Measurements from ENCODE around the gene SIVA1.
"Not testable (repeated sequence)": the region's sequence is repeated elsewhere in the genome, so short reads cannot be mapped to it uniquely, and the experiment has no call there.

SIVA1 gene

DNA sequence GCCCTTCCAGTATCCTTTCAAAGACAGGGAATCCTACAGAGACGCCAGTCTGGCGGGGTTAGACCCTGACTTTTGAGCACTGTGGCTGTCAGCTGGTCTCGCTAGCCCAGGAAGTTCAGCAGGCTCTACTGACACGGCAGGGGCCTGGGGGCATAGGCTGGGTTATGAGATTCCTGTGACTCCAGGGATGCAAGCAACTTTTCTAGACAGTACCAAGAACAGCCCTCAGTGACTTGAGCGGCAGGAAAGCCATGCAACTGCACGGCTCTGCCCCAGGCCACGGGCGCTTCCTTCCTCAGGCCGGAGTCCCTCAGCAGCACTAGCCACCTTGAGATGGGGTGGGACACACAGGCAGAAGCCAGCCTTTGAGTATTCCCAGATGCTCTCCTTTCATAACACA lies 5.1 kb upstream of the SIVA1 start:
- DNase-seq (ENCODE audit: low read depth) = no peak
- TF ChIP-seq, protein P1, sequence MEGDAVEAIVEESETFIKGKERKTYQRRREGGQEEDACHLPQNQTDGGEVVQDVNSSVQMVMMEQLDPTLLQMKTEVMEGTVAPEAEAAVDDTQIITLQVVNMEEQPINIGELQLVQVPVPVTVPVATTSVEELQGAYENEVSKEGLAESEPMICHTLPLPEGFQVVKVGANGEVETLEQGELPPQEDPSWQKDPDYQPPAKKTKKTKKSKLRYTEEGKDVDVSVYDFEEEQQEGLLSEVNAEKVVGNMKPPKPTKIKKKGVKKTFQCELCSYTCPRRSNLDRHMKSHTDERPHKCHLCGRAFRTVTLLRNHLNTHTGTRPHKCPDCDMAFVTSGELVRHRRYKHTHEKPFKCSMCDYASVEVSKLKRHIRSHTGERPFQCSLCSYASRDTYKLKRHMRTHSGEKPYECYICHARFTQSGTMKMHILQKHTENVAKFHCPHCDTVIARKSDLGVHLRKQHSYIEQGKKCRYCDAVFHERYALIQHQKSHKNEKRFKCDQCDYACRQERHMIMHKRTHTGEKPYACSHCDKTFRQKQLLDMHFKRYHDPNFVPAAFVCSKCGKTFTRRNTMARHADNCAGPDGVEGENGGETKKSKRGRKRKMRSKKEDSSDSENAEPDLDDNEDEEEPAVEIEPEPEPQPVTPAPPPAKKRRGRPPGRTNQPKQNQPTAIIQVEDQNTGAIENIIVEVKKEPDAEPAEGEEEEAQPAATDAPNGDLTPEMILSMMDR (IDR thresholded peaks at IDR 0.05; ENCODE audit: insufficient read depth, low read depth, low read length, missing control alignments) = no peak
- no peak overlapping the region for H3K4me3 ChIP-seq (ENCODE audit: low read length)

DNA sequence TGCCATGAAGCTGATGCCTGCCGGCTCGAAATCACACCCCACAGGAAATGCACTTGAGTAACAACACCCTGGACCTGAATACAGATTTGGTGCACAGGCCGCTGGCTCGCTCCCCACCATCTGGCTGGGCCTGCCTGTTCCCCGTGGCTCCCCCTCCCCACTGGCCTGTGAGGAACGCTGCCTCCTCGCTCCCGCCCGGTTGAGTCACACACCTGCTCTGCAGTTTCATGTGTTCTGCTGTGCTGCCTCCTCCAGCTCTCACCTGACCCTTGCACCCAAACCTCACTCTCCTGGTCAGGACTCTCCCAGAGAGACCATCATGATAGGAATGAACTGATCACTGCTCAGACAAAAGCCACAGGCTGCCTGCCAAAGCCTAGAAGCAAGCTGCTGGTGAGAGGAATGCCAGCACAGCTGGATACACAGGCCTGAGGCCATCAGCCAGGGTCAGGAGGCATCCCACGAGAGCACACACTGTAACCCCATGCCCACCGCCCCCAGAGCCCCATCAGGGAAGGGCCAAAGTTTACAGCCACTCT lies 3.8 kb upstream of the SIVA1 start:
- no peak overlapping the region for H3K4me3 ChIP-seq (ENCODE audit: low read length)
- DNase-seq (ENCODE audit: low read depth) = peak; percentile 81
- TF ChIP-seq, protein P1 (IDR thresholded peaks at IDR 0.05; ENCODE audit: insufficient read depth, low read depth, low read length, missing control alignments) = peak; percentile 39

DNA sequence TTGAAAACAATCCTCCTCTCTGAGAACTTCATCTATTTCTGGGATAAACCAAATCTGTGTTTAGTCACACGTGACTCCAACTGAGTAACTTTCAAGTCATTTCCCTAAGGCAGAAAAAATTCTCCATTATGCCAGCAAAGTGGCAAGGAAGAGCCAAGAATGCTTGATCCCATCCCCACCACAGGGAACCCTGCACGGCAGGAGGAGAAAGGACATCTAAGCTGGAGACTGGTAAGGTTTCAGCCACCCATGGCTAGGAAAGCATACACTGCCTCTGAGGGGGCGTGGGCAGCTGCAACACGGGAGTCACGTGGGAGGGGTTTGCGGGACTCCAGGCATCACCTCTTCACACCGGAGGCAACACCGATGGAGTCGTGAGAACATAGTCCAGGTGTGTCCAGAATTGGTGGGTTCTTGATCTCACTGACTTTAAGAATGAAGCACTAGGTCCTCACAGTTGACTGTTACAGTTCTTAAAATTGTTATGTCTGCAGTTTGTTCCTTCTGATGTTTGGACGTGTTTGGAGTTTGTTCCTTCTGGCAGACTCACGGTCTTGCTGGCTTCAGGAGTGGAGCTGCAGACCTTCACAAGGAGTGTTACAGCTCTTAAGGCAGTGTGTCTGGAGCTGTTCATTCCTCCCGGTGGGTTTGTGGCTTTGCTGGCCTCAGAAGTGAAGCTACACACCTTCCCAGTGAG lies 2.7 kb upstream of the SIVA1 start:
- DNase-seq (ENCODE audit: low read depth) = peak; percentile 52
- TF ChIP-seq, protein P1 (IDR thresholded peaks at IDR 0.05; ENCODE audit: insufficient read depth, low read depth, low read length, missing control alignments) = no peak
- no peak overlapping the region for H3K4me3 ChIP-seq (ENCODE audit: low read length)

DNA sequence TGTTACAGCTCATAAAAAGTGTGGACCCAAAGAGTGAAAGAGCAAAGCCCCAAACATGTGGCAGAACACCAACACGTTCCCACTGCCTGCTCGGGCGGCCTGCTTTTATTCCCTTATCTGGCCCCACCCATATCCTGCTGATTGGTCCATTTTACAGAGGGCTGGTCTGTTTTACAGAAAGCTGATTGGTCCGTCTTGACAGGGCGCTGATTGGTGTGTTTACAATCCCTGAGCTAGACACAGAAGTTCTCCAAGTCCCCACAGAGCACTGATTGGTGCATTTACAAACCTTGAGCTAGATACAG lies 2.2 kb upstream of the SIVA1 start:
- H3K4me3 ChIP-seq (ENCODE audit: low read length); DNase-seq (ENCODE audit: low read depth): not testable (repeated sequence)

DNA sequence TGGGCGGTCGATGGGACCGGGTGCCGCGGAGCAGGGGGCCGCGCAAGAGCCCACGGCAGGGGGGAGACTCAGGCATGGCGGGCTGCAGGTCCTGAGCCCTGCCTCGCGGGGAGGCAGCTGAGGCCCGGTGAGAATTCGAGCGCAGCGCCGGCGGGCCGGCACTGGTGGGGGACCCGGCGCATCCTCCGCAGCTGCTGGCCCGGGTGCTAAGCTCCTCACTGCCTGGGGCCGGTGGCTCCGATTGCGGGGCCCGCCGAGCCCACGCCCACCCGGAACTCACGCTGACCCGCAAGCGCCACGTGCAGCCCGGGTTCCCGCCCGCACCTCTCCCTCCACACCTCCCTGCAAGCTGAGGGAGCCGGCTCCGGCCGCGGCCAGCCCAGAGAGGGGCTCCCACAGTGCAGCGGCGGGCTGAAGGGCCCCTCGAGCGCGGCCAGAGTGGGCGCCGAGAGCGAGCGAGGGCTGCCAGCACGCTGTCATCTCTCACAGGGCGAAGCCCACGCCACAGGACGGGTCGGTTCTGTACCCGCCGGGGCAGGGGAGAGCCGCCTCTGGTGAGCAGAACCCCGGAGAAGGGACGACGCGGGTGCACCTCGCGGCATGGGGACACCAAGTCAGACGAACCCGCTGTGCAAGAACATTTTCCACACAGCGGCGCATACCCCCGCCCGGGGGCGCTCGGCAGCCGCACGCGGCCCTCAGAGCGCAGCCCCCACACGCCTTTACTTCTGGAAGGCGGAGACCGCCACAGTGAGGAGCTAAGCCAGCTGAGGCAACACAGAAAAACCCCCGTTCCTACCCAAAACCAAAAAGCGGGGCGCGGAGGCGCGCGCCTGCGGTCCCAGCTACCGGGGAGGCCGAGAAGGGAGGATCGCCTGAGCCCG lies 1.2 kb upstream of the SIVA1 start:
- peak overlapping the region; percentile 83 for H3K4me3 ChIP-seq (ENCODE audit: low read length)
- TF ChIP-seq, protein P1 (IDR thresholded peaks at IDR 0.05; ENCODE audit: insufficient read depth, low read depth, low read length, missing control alignments) = no peak
- no peak for DNase-seq (ENCODE audit: low read depth)

DNA sequence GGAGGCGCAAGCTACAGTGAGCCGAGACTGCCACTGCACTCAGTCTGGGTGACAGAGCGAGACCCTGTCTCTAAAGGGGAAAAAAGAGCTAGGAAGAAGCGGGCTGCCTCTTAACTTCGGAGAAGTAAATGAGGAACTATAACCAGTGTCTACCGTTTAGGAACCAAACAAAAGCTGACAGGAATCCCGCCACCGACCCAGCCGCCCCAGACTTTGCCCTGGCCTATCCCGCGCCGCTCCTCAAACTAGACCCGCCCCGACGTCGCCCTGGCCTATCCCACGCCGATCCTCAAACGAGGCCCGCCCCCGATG lies 568 bp upstream of the SIVA1 start:
- H3K4me3 ChIP-seq (ENCODE audit: low read length) = peak overlapping the region; percentile 83
- DNase-seq (ENCODE audit: low read depth) = no peak
- TF ChIP-seq, protein P1 (IDR thresholded peaks at IDR 0.05; ENCODE audit: insufficient read depth, low read depth, low read length, missing control alignments) = no peak

DNA sequence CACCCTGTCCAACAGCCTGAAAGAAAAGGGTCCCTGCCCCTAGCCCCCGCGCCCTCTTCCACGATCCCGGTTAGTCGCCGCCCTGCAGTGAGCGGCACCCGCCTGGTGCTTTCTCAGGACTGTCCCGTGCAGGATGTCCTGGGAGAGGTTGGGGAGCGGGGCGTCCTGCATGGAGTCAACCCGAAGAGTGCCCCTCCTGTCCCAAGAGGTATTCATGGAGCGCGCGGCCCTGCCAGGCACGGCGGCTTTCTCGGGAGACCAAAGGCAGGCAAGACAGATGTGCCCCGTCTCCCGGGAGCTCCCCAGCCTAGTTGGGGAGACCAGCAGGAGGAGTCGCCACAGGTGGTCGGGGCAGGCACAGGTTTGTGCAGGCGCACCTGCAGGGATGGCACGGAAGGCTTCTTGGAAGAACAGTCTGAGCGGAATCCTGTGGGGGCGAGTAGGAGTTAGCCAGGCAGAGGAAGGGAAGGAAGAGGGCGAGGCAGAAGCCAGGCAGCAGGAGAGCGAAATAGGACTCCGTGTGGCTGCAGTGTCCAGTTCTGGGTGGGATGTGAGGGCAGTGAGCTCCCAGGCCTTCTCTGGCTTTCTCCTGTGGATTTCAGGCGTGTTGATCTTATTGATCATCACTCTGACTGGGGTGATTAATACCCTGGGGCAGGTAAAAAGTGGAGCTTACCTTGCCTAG lies 723 bp downstream of the SIVA1 start:
- TF ChIP-seq, protein P1 (IDR thresholded peaks at IDR 0.05; ENCODE audit: insufficient read depth, low read depth, low read length, missing control alignments) = no peak
- H3K4me3 ChIP-seq (ENCODE audit: low read length) = peak overlapping the region; percentile 83
- DNase-seq (ENCODE audit: low read depth) = peak; percentile 45

Data from epithelial cell of esophagus (primary cell).